ENCODE measurements around the gene GSTCD.
"Not testable (repeated sequence)": the region's sequence is repeated elsewhere in the genome, so short reads cannot be mapped to it uniquely, and the experiment has no call there.

Gene GSTCD

GRCh38 chr4:105785792-105786191, 77.2 kb downstream of the GSTCD start:
- no peak for DNase-seq
- in situ Hi-C loops (cut with MboI; ENCODE audit: low pct_unique_long_range_greater_than_20kb, low sequenced_read_pairs) = no loop called here

DNA sequence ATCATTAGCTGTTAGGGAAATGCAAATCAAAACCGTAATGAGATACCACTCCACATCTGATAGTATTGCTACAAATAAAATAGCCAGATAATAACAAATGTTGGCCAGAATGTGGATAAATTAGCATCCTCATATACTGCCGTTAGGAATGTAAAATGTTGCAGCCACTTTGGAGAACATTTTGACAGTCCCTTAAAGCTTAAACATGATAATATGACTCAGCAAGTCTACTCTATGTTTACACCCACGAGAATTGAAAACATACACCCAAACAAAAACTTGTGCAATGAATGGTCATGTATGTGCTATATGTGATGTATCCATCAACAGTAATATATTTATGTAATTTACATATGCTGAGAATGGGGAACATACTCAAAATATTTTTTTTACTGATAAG, 78.2 kb downstream of the GSTCD start:
- in situ Hi-C loops (cut with MboI; ENCODE audit: low pct_unique_long_range_greater_than_20kb, low sequenced_read_pairs) = no loop called here
- no peak for DNase-seq

GRCh38 chr4:105797225-105797624, 88.6 kb downstream of the GSTCD start:
- no peak for DNase-seq
- in situ Hi-C loops (cut with MboI; ENCODE audit: low pct_unique_long_range_greater_than_20kb, low sequenced_read_pairs) = no loop called here

GRCh38 chr4:105805501-105806120, 97.0 kb downstream of the GSTCD start:
- no peak for DNase-seq
- in situ Hi-C loops (cut with MboI; ENCODE audit: low pct_unique_long_range_greater_than_20kb, low sequenced_read_pairs) = no loop called here

DNA sequence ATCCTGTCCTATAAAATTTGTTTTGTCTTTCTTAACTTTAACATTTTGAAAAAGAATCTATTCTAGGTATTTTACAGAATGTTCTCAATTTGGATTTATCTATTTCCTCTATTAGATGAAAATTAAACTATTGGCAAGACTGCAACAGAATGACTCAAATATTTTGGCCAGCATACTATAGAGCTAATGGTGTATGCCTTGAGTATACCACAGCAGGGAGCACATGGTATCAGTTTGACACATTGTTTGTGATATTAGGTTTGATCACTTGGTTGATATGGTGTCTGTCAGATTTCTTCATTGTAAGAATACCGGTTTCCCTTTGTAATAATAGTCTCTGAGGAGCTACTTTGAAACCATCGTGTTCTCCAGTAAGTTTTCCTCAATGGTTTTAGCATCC, 98.9 kb downstream of the GSTCD start:
- in situ Hi-C loops (cut with MboI; ENCODE audit: low pct_unique_long_range_greater_than_20kb, low sequenced_read_pairs) = no loop called here
- no peak for DNase-seq

DNA sequence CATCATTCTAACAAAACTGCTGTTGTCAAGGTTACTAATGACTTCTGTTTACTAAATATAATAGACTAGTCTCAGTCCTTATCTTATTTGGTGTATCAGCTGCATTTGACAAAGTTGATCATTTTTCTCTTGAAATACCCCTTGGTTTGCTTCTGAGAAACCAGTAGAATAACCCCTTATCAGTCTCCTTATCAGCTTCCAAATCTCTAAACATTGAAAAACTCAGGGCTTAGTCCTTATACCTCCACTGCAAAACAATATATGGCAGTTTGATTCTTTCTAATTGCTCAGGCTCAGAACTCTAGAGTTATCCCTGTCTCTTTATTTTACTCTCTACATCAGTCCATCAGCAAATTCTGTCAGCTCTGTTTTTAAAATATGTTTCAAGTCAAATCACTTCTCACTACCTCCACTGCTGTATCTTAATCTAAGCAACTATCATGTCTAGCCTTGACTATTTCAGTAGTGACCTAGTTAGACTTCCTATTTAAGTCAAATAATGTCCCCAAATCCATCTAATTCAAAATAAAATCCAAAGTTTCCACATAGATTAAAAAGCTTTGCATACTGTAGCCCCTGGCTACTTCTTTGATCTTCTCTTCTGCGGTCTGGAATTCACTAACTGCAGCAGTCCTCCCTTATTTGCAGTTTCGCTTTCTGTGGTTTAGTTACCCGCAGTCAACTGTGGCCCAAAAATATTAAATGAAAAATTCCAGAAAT, 99.6 kb downstream of the GSTCD start:
- in situ Hi-C loops (cut with MboI; ENCODE audit: low pct_unique_long_range_greater_than_20kb, low sequenced_read_pairs) = no loop called here
- no peak for DNase-seq

GRCh38 chr4:105808750-105809041, 100.1 kb downstream of the GSTCD start:
- no peak for DNase-seq
- in situ Hi-C loops (cut with MboI; ENCODE audit: low pct_unique_long_range_greater_than_20kb, low sequenced_read_pairs) = no loop called here

- DNase-seq = no peak
- in situ Hi-C loops (cut with MboI; ENCODE audit: low pct_unique_long_range_greater_than_20kb, low sequenced_read_pairs) = no loop called here
These were observed 107.1 kb downstream of the GSTCD start for GRCh38 chr4:105815701-105816100.

DNA sequence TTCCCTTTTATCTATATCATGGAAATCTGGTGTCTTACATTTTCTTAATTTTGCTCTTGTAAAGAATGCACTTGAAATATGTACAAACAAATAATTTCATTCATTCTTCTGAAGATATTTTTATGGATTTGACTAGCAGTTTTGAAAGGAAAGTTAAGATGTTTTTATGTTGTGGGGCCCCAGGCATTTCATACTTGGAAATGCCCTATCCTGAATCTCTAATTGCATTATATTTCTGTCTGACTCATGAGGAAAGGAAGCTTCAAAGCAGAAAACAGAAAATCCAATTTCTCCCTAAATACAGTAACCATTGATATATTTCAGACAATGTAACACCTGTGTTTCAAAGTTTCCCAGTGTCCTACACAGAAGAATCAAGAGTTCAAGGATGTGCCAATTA, 113.5 kb downstream of the GSTCD start:
- in situ Hi-C loops (cut with MboI; ENCODE audit: low pct_unique_long_range_greater_than_20kb, low sequenced_read_pairs) = no loop called here

GRCh38 chr4:105828074-105828473, 119.5 kb downstream of the GSTCD start:
- in situ Hi-C loops (cut with MboI; ENCODE audit: low pct_unique_long_range_greater_than_20kb, low sequenced_read_pairs) = no loop called here
- DNase-seq = no peak

More for the DNA sequence above, 113.5 kb downstream of the GSTCD start:
- DNase-seq = no peak

GRCh38 chr4:105831189-105831588, 122.6 kb downstream of the GSTCD start:
- in situ Hi-C loops (cut with MboI; ENCODE audit: low pct_unique_long_range_greater_than_20kb, low sequenced_read_pairs) = no loop called here
- DNase-seq = no peak

- no peak for DNase-seq
- in situ Hi-C loops (cut with MboI; ENCODE audit: low pct_unique_long_range_greater_than_20kb, low sequenced_read_pairs) = no loop called here
These were observed 126.6 kb downstream of the GSTCD start for GRCh38 chr4:105835177-105835576.

DNA sequence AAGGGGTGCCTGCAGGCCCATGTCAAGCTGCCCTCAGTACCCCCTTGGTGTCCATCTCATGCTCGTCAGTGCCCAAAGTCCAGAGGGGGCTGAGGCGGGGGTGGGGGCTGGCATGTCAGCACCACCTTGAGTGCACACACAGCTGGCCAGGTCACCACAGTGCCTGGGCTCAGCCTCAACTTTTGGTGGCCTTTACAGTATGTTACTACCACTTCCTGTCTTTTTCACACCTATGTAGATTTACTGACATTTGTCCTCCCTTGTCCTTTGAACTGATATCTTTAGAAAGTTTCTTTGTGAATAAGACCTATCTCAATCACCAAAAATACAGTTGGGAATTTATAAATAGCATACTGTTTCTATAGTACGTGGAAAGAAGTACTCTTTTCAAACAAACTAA, 128.0 kb downstream of the GSTCD start:
- in situ Hi-C loops (cut with MboI; ENCODE audit: low pct_unique_long_range_greater_than_20kb, low sequenced_read_pairs) = no loop called here
- DNase-seq = no peak

- in situ Hi-C loops (cut with MboI; ENCODE audit: low pct_unique_long_range_greater_than_20kb, low sequenced_read_pairs) = no loop called here
- DNase-seq = no peak
These were observed 128.5 kb downstream of the GSTCD start for GRCh38 chr4:105837037-105837436.

DNA sequence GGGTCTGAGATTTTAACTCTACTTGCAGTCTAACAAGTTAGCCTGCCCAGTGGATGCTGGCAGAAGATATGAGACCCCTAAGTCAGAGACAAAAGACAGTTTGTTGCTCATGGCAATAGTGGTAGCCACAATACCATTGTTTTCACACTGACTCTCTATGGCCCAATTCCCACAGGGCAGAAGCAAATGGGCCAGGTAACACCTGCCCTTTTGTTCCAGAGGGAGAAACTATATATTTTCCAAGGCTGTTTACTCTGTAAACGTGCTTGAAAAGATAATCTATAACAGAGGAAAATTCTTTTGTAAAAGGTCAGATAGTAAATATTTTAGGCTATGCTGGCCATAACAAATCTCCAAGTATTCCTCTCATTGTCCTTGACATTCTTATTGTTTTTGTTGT, 129.5 kb downstream of the GSTCD start:
- in situ Hi-C loops (cut with MboI; ENCODE audit: low pct_unique_long_range_greater_than_20kb, low sequenced_read_pairs) = no loop called here
- DNase-seq = no peak

DNA sequence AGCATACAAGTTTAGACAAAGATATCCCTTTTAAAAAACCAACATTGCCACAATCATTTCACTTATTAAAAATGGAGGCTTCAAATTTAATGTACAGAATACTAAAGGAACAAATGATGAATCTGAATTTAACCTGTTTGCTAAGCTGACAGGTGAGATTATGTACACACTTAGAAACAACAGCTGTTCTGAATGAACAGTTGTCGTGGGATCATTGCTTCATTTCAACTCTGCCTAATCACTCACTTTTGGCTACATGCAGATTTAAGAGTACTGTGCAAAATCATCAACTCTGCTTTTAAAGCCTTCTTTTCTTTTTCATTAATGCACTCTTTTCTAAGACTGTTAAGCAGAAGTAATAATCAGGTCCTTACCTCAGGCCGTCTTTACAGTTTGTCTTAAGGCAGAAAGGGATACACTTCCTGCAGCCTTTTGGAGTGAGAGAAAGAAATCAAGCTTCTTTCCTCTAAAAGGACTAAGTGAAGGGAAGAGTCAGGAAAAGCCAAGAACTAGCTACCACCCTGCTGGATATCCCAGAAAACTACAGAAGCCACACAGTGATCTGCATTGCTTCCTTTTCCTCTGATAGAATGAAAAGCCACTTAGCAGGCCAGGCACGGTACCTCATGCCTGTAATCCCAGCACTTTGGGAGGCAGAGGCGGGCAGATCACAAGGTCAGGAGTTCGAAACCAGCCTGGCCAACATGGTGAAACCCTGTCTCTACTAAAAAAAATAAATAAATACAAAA, 132.0 kb downstream of the GSTCD start:
- in situ Hi-C loops (cut with MboI; ENCODE audit: low pct_unique_long_range_greater_than_20kb, low sequenced_read_pairs) = no loop called here
- DNase-seq = no peak

DNA sequence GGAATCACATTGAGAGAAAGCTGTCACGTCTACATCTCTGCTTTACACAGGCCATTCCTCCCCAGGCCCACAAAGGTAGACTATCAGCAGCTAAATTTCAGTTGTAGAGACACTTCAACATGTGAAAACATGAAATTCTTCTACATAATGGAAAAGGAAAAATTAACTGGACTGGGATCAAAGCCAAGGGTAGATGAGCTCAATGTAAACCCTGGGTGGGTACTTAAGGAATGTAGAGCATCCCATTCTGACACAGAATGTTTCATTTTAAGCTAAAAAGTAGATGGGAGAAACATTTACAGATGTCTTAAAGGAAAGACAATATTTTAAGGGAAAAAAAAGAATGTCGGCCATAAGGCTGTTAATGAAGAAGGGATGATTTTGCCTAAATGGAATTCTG, 135.4 kb downstream of the GSTCD start:
- DNase-seq = no peak
- in situ Hi-C loops (cut with MboI; ENCODE audit: low pct_unique_long_range_greater_than_20kb, low sequenced_read_pairs) = no loop called here

- no peak for DNase-seq
- in situ Hi-C loops (cut with MboI; ENCODE audit: low pct_unique_long_range_greater_than_20kb, low sequenced_read_pairs) = no loop called here
These were observed 137.0 kb downstream of the GSTCD start for GRCh38 chr4:105845559-105845958.

- DNase-seq; in situ Hi-C loops (cut with MboI; ENCODE audit: low pct_unique_long_range_greater_than_20kb, low sequenced_read_pairs): not testable (repeated sequence)
These were observed 139.8 kb downstream of the GSTCD start for GRCh38 chr4:105848359-105848758.

DNA sequence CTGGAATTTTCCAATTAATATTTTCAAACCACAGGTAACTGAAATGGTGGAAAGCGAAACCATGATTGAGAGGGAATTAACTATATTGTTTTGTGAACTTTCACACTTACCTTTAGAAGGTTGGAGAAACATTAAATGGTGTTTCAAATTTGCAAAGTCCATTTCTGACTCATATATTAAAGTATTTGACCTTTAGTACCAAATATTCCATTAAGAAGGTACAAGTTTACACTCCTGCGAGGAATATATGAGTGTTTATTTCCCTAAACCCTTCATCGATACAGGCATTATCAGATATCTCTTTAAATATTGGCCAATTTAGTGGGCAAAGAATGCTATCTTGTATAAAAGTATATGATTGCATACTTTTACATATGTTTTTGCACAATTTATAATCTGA, 142.6 kb downstream of the GSTCD start:
- in situ Hi-C loops (cut with MboI; ENCODE audit: low pct_unique_long_range_greater_than_20kb, low sequenced_read_pairs) = no loop called here
- DNase-seq = no peak

DNA sequence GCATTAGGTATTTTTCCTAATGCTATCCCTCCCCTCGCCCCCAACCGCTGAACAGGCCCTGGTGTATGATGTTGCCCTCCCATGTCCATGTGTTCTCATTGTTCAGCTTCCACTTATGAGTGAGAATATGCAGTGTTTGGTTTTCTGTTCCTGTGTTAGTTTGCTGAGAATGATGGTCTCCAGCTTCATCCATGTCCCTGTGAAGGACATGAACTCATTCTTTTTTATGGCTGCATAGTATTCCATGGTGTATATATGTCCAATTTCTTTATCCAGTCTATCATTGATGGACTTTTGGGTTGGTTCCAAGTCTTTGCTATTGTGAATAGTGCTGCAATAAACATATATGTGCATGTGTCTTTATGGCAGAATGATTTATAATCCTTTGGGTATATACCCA, 143.6 kb downstream of the GSTCD start:
- in situ Hi-C loops (cut with MboI; ENCODE audit: low pct_unique_long_range_greater_than_20kb, low sequenced_read_pairs) = not testable (repeated sequence)

More for the DNA sequence above, 143.6 kb downstream of the GSTCD start:
- DNase-seq = not testable (repeated sequence)
